GM04504 (cell line): ENCODE data around the gene HEPHL1.
"Not testable (repeated sequence)": the region's sequence is repeated elsewhere in the genome, so short reads cannot be mapped to it uniquely, and the experiment has no call there.

Source experiments
- DNase-seq: peaks from one replicate; pipeline ENCODE4 v3.0.0-alpha.2; 2012; ENCODE audit warnings: low read depth

The HEPHL1 gene

DNA sequence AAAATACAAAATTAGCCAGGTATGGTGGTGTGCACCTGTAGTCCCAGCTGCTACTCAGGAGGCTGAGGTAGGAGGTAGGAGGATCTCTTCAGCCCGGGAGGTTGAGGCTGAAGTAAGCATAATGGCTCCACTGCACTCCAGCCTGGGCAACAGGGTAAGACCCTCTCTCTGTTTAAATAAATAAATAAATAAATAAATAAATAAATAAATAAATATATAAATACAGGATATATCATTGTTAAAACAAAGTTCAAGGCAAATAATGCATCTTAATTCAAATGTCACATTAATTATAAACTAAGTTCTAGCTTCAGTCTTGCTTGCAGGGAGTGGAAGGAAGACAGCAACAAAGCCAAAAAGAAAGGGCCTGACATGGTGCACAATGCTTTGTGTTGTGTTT is 63.0 kb downstream of the HEPHL1 start:
- no peak for DNase-seq

DNA sequence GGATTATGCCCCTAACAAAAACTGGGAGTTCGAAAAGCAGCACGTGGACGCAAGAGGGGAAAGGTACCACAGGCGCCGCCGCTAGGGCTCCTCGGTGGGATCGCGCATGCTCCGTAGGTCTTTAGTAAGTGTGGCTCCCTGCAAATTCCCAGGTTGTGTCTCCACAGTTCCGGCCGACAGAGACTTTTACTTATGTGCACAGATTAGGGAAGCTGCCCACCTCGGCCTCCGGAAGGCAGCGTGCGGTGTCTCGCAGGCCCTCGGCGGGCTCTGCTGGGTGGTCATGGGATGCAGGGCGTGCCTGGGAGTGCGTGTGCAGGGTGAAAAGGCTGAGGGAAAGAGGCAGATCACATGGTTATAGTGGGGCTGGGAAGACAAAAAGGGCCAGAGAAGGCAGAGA is 67.8 kb downstream of the HEPHL1 start:
- DNase-seq, result no peak

DNA sequence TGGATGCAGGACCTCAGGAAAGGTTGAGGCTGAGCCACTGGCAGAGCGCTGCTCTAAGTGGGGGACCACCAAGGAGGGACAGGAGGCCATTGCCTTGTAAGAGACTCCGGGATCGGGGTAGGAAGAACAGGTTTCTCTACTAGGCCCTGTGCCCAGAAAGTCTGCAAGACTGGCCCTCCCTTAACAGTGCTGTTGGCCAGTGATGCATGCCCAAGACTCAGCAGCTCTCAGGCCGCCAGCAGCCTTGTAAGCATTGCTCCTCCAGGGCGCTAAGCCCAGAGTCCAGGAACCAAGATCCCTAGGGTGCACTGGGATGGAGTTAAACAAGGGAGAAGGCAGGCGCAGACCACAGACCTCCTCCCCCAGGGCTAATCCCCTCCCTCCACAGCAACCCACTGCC is 68.2 kb downstream of the HEPHL1 start:
- no peak for DNase-seq

DNA sequence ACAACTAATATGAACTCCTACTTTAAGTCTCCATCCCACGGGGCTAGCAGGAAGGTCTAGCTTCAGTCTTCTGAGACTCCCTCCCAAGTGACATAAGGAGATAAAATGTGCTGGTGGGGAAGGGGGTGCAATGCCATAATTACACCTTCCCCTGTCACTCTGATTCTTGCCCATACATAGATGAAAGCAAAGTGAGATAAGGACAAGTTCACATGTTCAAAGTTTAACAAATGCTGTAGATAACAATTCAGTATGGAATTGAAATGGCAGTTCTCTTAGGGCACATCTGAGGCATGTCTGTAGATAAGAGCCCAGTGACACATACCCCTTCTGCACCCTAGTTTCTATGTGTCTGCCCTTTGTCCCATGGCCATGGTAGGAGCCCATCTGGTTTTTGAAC is 69.2 kb downstream of the HEPHL1 start:
- no peak for DNase-seq

DNA sequence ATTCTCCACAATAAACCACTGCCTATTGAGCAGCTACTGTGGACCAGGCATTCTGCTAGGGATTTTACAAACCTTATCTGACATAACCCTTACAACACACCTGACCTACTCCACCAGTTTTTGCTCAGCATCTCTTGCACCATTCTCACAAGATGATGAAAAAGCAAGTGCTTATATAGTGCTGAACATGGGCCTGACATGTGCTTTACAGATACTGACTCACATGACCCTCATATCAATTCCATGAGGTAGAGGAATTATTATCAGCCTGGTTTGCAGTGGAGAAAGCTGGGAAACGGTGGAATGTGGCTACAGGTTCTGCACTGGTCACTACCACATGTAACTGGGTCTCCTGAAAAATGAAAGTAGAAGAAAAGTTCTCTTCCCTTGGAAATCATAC is 69.9 kb downstream of the HEPHL1 start:
- no peak for DNase-seq

DNA sequence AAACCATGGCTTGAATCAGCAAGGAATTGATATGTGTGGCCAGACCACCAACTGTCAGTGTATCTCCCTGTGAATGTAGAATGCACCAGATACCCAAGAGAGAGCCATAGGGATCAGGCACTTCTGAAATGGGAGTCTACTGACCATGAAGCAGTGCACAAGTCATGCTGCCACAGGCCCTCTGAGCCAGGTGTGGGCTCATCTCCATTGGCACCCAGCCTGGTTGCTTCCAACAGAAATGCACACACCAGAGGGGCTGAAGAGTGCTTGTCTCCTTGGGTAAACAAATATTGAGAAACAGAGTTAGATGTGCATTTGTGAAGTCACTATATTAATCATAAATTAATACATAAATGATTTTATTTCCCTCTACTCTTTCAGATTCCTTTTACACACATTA is 79.1 kb downstream of the HEPHL1 start:
- no peak for DNase-seq

DNA sequence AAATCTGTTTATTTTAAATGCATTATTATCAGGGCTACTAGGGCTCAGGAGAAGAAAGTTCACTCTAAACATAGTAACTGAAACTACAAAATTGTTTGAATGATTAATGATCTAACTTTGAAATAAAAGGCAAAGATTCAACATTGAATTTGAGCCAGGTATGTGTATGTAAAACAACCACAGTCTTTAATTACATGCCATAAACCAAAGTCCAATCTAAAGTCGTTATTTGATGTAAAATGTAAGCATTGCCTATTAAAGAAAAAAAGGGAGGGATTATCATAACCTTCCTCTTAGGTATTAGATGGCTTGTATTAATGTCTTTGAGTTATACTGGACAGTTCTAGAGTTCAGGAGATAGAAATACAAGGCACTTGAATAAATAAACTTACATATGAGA is 82.3 kb downstream of the HEPHL1 start:
- DNase-seq, result no peak

DNA sequence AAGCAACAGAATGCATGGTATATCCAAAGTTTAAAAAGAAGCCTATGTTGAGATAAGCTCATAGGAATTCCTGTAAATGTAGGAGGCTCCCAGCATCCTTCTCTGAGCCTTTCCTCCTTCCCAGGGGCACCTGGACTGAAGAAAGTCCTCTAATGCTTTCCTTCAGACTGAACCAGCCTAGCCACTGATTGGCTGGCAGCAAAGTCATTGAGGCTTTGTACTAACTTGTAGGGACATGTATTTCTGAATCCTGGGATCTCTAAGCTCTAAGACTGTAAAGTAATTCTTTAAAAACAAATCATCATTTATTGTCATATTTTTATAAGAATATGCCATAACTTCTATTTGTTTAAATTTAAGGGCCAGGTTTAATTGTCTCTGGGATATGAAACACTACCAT is 83.6 kb downstream of the HEPHL1 start:
- DNase-seq, result no peak

DNA sequence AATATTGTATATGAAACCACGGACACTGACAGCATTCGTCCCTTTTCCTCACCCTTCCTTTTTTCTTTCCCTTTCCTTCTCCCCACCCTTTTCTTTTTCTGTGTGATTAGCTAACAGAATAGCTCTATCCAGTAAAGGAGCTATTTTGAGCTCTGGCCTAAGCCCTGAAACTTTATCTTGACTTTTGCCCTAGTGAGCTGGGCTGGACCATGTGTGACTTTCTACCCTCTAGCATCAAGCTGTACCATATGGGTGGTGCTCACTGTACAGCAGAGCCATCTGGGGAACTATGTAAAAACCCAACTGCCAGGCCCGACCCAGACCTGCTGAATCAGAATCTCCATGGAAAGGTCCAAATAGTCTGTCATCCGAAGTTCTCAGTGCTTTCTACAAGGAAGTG is 85.6 kb downstream of the HEPHL1 start:
- no peak for DNase-seq

DNA sequence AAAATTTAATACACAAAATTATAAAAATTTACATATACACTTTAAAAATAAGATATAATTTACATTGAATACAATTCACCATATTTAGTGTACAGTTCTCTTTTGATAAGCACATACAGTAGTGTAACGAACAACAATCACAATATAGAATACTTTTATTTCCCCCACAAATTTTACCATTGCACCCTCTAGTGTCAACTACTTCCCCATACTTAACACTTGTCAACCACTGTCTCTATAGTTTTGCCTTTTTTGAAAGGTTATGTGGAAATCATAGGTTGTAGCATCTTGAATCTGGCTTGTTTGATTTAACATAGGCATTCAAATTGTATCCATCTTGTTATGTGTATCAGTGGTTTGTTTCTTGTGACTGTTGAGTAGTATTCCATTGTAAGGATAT is 86.2 kb downstream of the HEPHL1 start:
- DNase-seq, result no peak

DNA sequence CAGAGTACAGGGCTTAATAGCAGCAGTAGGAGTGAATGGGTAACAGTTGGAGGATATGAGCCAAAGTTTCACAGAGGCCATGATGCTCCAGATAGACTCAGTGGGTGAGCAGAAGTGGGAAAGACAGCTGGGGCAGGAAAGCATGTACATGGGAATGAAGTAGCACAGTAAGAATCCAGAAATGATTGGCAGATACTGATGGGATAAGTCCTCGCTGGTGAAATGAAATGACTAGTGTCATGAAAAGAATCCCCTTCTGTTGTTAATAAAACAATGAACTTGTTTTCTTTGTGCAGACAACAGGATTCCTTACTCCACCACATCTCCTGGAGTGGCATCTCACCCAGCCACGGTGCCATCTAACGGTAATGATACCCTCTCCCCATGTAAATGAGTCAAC is 90.1 kb downstream of the HEPHL1 start:
- no peak for DNase-seq

DNA sequence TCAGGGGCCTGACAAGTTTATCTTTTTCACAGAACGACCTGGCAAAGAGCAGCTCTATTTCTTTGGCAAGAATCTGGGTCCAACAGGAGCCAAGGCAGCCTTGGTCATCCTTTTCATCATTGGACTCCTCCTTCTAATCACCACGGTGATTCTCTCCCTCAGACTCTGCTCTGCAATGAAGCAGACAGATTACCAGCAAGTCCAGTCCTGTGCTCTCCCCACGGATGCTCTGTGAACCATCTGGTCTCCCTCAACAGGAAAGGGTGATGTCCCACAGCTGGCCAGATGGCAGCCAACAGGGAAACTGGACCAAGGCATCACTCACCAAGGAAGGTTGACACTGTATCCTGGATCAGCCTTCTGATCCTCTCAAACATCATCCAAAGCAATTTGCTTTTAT is 90.5 kb downstream of the HEPHL1 start:
- DNase-seq, result no peak

DNA sequence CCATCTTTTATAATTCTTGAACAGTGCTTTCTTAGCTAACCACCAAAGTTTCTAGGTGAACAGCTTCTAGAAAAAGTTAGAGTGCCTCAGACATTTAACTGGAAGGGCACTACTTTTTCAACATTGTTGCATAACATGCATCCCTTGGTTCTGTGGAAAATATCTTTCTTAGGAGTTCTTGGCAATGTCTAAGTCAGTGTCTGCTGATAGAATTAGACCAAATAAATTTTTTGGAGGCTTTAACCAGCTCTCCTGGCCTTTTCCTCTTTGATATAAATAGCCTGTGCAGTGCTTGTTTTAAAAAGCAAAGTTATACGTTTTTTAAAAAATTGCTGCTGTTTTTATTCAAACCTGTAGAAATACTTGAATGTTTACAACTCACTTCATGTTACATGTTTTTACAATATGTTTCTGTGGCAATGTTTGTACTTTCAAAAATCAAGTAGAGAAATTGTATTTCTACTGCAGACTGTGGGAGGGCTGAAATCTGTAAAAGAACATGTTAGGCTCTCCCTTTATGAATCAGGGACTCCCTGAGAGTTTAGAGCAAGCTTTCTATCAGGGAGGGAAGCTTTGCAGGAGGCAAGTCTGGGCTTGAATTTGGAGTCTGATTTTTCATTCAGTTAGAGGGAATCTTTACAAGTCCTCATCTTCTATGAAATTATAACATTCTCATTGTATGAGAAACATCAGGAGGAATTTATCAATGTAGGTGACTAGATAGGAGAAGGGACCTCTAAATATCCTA is 91.2 kb downstream of the HEPHL1 start:
- no peak for DNase-seq

DNA sequence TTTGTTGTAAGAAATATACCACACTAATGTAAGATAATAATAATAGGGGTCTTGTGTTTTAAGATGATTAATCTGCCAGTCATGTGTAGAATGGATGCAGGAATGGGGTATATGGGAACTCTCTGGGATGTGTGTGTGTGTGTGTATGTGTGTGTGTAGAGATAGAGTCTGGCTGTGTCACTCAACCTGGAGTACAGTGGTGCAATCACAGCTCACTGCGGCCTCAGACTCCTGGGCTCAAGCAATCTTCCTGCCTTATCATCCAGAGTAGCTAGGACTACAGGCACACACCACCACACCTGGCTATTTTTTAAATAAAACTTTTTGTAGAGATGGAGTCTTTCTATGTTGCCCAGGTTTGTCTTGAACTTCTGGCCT is 96.0 kb downstream of the HEPHL1 start:
- DNase-seq, result no peak

DNA sequence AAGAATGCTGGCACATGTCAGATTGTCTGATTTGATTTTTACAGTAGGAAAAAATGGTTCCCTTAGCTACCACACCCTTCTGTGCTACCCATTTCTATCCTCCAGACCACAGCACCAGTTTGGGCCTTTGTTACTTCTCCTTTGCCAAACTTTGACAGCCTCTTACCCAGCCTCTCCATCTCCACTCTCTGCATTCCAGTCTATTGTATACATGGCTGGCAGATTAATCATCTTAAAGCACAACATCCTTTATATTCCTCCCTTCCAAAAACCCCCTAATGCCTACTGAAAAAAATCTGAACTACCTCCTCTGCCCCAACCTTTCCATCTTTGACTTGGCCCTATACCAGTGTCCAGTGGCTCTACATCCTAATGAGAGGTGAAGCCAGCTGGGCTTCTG is 96.7 kb downstream of the HEPHL1 start:
- DNase-seq, result no peak

DNA sequence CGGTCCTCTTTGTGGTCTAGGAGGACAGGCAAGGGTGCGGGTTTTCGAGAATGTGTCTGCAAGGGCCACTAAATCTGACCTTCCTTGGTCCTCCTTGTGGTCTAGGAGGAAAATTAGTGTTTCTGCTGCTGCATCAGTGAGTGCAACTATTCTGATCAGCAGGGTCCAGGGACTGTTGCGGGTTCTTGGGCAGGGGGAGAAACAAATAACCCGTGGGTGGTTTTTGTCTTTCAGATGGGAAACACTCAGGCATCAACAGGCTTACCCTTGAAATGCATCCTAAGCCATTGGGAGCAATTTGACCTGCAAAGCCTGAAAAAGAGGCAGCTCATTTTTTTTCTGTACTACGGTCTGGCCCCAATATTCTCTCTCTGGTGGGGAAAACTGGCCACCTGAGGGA is 98.5 kb downstream of the HEPHL1 start:
- DNase-seq, result not testable (repeated sequence)

DNA sequence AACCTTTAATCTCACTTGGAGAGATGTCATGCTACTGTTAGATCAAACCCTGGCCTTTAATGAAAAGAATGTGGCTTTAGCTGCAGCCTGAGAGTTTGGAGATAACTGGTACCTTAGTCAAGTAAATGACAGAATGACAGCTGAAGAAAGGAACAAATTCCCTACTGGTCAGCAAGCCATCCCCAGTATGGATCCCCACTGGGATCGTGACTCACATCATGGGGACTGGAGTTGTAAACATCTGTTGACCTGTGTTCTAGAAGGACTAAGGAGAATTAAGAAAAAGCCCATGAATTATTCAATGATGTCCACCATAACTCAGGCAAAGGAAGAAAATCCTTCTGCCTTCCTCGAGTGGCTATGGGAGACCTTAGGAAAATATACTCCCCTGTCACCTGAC is 99.4 kb downstream of the HEPHL1 start:
- not testable (repeated sequence) for DNase-seq

DNA sequence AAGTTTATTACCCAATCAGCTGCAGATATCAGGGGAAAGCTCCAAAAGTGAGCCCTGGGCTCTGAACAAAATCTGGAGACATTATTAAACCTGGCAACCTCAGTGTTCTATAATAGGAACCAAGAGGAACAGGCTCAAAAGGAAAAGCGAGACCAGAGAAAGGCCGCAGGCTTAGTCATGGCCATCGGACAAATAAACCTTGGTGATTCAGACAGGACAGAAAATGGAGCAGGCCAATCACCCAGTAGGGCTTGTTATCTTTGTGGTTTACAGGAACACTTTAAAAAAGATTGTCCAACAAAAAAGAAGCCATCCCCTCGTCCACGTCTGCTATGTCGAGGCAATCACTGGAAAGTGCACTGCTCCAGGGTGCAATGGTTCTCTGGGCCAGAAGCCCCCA is 99.8 kb downstream of the HEPHL1 start:
- no peak for DNase-seq

DNA sequence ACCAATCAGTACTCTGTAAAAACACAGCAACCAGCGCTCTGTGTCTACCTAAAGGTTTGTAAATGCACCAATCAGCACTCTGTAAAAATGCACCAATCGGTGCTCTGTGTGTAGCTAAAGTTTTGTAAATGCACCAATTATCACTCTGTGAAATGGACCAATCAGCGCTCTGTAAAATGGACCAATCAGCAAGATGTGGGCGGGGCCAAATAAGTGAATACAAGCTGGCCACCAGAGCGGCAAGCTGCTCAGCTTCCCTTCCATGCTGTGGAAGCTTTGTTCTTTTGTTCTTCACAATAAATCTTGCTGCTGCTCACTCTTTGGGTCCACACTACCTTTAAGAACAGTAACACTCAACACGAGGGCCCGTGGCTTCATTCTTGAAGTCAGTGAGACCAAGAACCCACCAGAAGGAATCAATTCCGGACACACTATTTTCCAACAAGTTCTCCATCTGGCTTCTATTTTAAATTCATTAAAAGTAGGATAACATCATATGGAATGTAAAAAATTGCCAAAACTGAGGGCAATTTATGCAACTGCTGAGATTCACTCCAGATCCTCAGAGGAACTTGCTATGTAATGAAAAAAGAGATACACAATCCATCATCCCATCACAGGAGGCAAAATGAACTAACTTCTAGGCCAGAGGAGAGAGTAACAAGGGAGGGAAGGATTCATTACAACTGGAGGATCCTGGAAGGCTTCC is 104.4 kb downstream of the HEPHL1 start:
- DNase-seq, result no peak

DNA sequence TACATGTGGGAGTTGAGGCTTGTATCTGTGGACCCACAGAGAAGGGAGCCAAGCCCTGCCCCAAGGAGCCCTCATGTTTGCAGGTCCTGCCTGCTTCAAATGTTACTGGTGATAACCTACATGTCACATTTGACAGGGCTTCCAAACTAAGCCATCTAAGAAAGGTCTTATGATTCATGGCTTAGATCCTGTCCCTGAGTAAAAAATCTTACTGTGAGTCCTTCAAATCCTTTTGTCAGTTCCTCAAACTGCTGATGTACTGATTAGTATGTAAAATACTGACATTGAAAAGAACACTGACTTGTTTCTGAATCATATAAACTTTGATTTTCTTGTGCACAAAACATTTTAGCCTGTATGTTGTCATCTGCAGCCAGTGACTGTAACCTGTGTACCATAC is 106.5 kb downstream of the HEPHL1 start:
- no peak for DNase-seq

DNA sequence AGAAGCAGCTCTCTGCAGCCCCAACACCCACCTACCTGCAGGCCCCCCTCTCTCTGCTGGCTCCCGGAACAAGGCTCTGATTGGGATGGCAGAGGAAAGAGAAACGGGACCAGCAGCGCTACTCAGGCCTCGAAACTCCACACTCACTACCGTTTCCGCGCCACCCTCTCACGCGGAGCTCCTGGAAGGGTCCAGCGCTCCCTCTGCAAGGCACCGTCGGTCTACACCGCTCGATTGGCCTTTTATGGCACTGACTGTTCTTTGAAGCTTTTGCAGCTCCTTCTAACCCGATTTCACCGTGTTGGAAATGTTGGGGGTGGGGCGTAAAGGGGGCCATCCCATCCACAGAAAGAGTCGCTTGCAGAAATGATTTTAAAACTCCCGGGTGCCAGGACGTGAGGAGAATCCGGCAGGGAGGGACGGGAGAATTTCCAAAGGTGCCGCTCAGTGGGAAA is 107.2 kb downstream of the HEPHL1 start:
- DNase-seq, result no peak

DNA sequence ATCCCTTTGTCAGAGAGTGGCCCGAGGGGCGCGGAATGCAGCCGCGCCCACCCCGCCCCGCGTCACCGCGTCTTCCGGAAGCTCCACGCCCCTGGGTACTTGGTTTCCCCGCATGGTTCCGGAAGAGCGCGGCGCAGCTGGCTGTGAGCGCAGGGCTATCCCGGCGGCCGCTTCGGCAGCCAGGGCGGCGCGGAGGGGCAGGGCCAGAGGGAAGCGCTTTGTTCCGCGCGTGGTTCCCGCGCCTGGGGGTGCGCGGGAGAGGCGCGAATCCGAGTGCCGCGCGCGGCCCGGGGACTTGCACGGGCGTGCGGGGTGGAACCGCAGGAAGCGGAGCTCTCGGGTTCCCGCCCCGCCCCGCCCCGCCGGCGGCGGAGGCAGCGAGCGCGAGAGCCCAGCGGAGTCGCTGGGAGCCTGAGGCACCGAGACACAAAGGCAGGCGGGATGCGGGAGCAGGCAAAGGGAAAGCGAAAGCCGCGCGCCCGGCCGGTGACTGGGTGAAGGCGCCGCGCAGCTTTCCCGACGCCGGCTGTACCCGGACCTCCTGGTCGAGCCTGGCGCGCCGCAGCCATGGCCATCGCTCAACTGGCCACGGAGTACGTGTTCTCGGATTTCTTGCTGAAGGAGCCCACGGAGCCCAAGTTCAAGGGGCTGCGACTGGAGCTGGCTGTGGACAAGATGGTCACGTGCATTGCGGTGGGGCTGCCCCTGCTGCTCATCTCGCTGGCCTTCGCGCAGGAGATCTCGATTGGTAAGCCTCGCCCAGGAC is 107.8 kb downstream of the HEPHL1 start, which contains the start of gene PANX1:
Gene PANX1 (plus strand): TSS at position 96 of the 766 bp plus-strand sequence. CDS start 472 bp downstream, at position 568.
- peak; percentile 58 for DNase-seq
